SU-DHL-6 (cell line): ENCODE data around the gene EFCAB6.

Source experiments
- H2AFZ ChIP-seq: fragments of 200-600 bp; sonication (generic); 2 replicates; pipeline ENCODE4 v1.6.1; 2014; ENCODE audit warnings: low read depth, mild to moderate bottlenecking, moderate library complexity, mixed read lengths, antibody characterized with exemption, low read length; ENCODE audit not compliant: severe bottlenecking
- H3F3A ChIP-seq: fragments of 200-600 bp; shearing (Covaris generic); 2 replicates; pipeline ENCODE4 v1.6.0; 2016; ENCODE audit warnings: antibody characterized with exemption, mild to moderate bottlenecking; ENCODE audit not compliant: insufficient read depth
- H3K27ac ChIP-seq: fragments of 200-600 bp; sonication (generic); 2 replicates; pipeline ENCODE4 v1.5.1; 2016; ENCODE audit warnings: low read depth, mild to moderate bottlenecking, low read length, moderate library complexity, mixed read lengths
- H3K27me3 ChIP-seq: fragments of 200-600 bp; sonication (generic), shearing (Covaris generic); 2 replicates; pipeline ENCODE4 v1.6.0; 2014; ENCODE audit warnings: mild to moderate bottlenecking, low read length
- H3K36me3 ChIP-seq: fragments of 200-600 bp; sonication (generic); 2 replicates; pipeline ENCODE4 v1.6.1; 2014; ENCODE audit warnings: mild to moderate bottlenecking, low read length, mixed read lengths
- H3K4me2 ChIP-seq: fragments of 300-600, 200-600 bp; shearing (Covaris generic), sonication (generic); 2 replicates; pipeline ENCODE4 v1.6.0; 2014; ENCODE audit warnings: low read length, low read depth, mild to moderate bottlenecking; ENCODE audit not compliant: poor library complexity, severe bottlenecking
- H3K4me3 ChIP-seq: fragments of 200-600 bp; sonication (generic); 2 replicates; pipeline ENCODE4 v1.5.1; 2014; ENCODE audit warnings: antibody characterized with exemption, low read length, mild to moderate bottlenecking, mixed read lengths; ENCODE audit not compliant: insufficient read depth, poor library complexity, severe bottlenecking
- H3K79me2 ChIP-seq: fragments of 200-600 bp; sonication (generic); 2 replicates; pipeline ENCODE4 v1.6.1; 2014; ENCODE audit warnings: mild to moderate bottlenecking, low read length, moderate library complexity; ENCODE audit not compliant: insufficient read depth
- H3K9ac ChIP-seq: fragments of 200-600 bp; sonication (generic); 2 replicates; pipeline ENCODE4 v1.7.0; 2014; ENCODE audit warnings: mild to moderate bottlenecking, low read length
- H3K9me2 ChIP-seq: fragments of 200-600 bp; sonication (generic); replicated peaks from 2 replicates; pipeline ENCODE4 v1.6.1; 2014; ENCODE audit warnings: low read length; ENCODE audit not compliant: insufficient read depth
- H3K9me3 ChIP-seq: fragments of 200-600 bp; sonication (generic); 2 replicates; pipeline ENCODE4 v1.6.1; 2014; ENCODE audit warnings: low read length, mixed read lengths; ENCODE audit not compliant: insufficient read depth
- H4K20me1 ChIP-seq: fragments of 200-600 bp; sonication (generic); 2 replicates; pipeline ENCODE4 v1.6.1; 2014; ENCODE audit warnings: low read depth, mild to moderate bottlenecking, antibody characterized with exemption, low read length, moderate library complexity, mixed read lengths
- CTCF ChIP-seq: fragments of 200-600 bp; sonication (generic); IDR thresholded peaks from one replicate; pipeline ENCODE4 v1.5.1; 2017; ENCODE audit warnings: antibody characterized with exemption, mild to moderate bottlenecking, low read length, moderate library complexity; ENCODE audit not compliant: insufficient read depth, poor library complexity, severe bottlenecking
- EZH2phosphoT487 ChIP-seq: fragments of 200-600 bp; sonication (generic), shearing (Covaris generic); conservative IDR thresholded peaks from 2 replicates; pipeline ENCODE4 v1.6.1; 2018; ENCODE audit warnings: mild to moderate bottlenecking, antibody characterized with exemption, low read length, moderate library complexity, mixed read lengths

The EFCAB6 gene

GRCh38 chr22:43600265-43600664, 211.8 kb downstream of the EFCAB6 start:
- H3K9me2 ChIP-seq: no peaks in the 10 kb centered on the region
- no peaks in the 10 kb centered on the region for H3K27me3 ChIP-seq
- no peak overlapping the region for H3K4me2 ChIP-seq
- no peak overlapping the region for H3K9ac ChIP-seq
- no peaks in the 10 kb centered on the region for H3K79me2 ChIP-seq
- no peak overlapping the region for H2AFZ ChIP-seq
- H3K27ac ChIP-seq: no peak overlapping the region
- H3K36me3 ChIP-seq: no peaks in the 10 kb centered on the region
- H3K4me3 ChIP-seq: no peak overlapping the region
- no peaks in the 10 kb centered on the region for H4K20me1 ChIP-seq
- H3F3A ChIP-seq: no peaks in the 10 kb centered on the region
- H3K9me3 ChIP-seq: no peaks in the 10 kb centered on the region
- TF ChIP-seq CTCF: no peak
- TF ChIP-seq EZH2phosphoT487: no peak

- Histone ChIP-seq H4K20me1 (no peaks in the 10 kb centered on the region), H3K9ac (no peak overlapping the region), H3K4me3 (no peak overlapping the region), H3K9me3 (no peaks in the 10 kb centered on the region), H3K4me2 (no peak overlapping the region), H3K36me3 (no peaks in the 10 kb centered on the region), H3K9me2 (no peaks in the 10 kb centered on the region), H3F3A (no peaks in the 10 kb centered on the region), H2AFZ (no peak overlapping the region), H3K27me3 (no peaks in the 10 kb centered on the region), H3K79me2 (no peaks in the 10 kb centered on the region), H3K27ac (no peak overlapping the region)
- TF ChIP-seq EZH2phosphoT487 (no peak), CTCF (no peak)
These were observed 219.6 kb downstream of the EFCAB6 start for GRCh38 chr22:43592476-43592875.

GRCh38 chr22:43591380-43591779, 220.7 kb downstream of the EFCAB6 start:
- H3K27ac ChIP-seq: no peak overlapping the region
- H2AFZ ChIP-seq: no peak overlapping the region
- H4K20me1 ChIP-seq: no peaks in the 10 kb centered on the region
- no peak overlapping the region for H3K9ac ChIP-seq
- no peaks in the 10 kb centered on the region for H3K36me3 ChIP-seq
- no peak overlapping the region for H3K4me2 ChIP-seq
- H3K9me3 ChIP-seq: no peaks in the 10 kb centered on the region
- no peak overlapping the region for H3K4me3 ChIP-seq
- H3K9me2 ChIP-seq: no peaks in the 10 kb centered on the region
- no peaks in the 10 kb centered on the region for H3K27me3 ChIP-seq
- TF ChIP-seq EZH2phosphoT487: no peak
- TF ChIP-seq CTCF: no peak
- H3F3A ChIP-seq: no peaks in the 10 kb centered on the region
- H3K79me2 ChIP-seq: no peaks in the 10 kb centered on the region
